Adrenal gland (tissue), 5 donors: Measurements from ENCODE around the gene ERC1.

Source experiments
- POLR2A ChIP-seq, 2 donors: fragments of 450-650 bp; IDR thresholded peaks; one replicate each; pipeline ENCODE4 v1.6.1; 2017; ENCODE audit warnings: antibody characterized with exemption in 2 of 2, mild to moderate bottlenecking in 2 of 2, moderate library complexity in 1 of 2
- TF ChIP-seq, protein P1 (sequence below), 6 experiments: fragments of 450-650 bp in 4 of 6; fragments of 200-600 bp in 2 of 6; sonication (generic) in 1 of 6; IDR thresholded peaks; 1 replicate in 5 of 6; 2 replicates in 1 of 6; pipeline versions ENCODE4 v1.5.1 to v1.8.0; 2016 to 2021; ENCODE audit warnings: antibody characterized with exemption in 6 of 6, mild to moderate bottlenecking in 2 of 6, moderate library complexity in 1 of 6
- donor health status: DM: no; HTN: no; CAD: no.

DNA sequence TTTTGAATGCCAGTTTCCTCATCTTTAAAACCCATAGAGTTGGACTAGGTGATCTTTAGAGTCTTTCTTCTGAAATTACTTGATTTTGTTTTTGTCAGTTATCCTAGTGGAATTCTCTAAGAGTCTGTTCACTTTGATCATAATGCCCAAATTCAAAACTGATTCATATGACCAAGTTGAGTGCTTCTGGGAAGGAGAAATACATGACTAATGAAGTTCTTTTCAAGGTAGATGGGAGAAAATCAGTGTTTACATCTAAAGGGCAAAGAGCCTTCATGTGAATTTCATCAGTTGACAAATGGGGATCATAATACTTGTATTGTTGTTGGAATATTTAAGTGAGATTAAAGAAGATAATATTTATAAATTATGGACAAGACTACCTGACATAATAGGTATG is 53.2 kb downstream of the ERC1 start:
- TF ChIP-seq POLR2A (IDR thresholded peaks at IDR 0.05): no peak
- TF ChIP-seq, protein P1, sequence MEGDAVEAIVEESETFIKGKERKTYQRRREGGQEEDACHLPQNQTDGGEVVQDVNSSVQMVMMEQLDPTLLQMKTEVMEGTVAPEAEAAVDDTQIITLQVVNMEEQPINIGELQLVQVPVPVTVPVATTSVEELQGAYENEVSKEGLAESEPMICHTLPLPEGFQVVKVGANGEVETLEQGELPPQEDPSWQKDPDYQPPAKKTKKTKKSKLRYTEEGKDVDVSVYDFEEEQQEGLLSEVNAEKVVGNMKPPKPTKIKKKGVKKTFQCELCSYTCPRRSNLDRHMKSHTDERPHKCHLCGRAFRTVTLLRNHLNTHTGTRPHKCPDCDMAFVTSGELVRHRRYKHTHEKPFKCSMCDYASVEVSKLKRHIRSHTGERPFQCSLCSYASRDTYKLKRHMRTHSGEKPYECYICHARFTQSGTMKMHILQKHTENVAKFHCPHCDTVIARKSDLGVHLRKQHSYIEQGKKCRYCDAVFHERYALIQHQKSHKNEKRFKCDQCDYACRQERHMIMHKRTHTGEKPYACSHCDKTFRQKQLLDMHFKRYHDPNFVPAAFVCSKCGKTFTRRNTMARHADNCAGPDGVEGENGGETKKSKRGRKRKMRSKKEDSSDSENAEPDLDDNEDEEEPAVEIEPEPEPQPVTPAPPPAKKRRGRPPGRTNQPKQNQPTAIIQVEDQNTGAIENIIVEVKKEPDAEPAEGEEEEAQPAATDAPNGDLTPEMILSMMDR (IDR thresholded peaks at IDR 0.05): no peak
